ENCODE results near the gene PPP1R3D.

The PPP1R3D gene

DNA sequence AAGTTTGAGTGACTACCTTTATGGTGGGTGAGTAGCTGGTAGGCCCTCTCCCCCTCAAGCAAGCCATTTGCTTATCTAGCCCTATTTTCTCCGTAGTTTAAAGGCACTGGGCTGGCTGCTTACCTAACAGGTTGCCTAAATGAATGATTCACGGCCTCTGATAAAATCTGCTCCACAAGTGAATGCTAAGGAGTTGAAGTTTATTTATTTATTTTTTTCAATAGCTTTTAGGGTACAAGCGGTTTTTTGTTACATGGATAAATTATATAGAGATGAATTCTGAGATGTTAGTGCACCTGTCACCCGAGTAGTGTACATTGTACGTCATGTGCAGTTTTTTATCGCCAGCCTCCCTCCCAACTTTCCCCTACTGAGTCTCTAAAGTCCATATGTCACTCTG, 9.8 kb upstream of the PPP1R3D start:
- H3K27me3 ChIP-seq (replicated peaks; ENCODE audit: control insufficient read depth, insufficient read depth, low read length, poor library complexity, severe bottlenecking), result no peaks in the 10 kb centered on the region
- no peak overlapping the region for H3K4me3 ChIP-seq (ENCODE audit: insufficient read depth, low read depth, low read length, poor library complexity, severe bottlenecking)
- peaks cover 3% of the 10 kb centered on the region for H3K4me1 ChIP-seq (ENCODE audit: control insufficient read depth, insufficient read depth, low read length, poor library complexity, severe bottlenecking)
- no peaks in the 10 kb centered on the region for H3K9me3 ChIP-seq (ENCODE audit: control insufficient read depth, low read length)
- H3K27ac ChIP-seq (ENCODE audit: insufficient read depth, low read length, poor library complexity, severe bottlenecking), result peak overlapping the region; percentile 44
- H3K36me3 ChIP-seq (ENCODE audit: control insufficient read depth, insufficient read depth, low read length), result peaks cover 9% of the 10 kb centered on the region
- DNase-seq, result no peak

DNA sequence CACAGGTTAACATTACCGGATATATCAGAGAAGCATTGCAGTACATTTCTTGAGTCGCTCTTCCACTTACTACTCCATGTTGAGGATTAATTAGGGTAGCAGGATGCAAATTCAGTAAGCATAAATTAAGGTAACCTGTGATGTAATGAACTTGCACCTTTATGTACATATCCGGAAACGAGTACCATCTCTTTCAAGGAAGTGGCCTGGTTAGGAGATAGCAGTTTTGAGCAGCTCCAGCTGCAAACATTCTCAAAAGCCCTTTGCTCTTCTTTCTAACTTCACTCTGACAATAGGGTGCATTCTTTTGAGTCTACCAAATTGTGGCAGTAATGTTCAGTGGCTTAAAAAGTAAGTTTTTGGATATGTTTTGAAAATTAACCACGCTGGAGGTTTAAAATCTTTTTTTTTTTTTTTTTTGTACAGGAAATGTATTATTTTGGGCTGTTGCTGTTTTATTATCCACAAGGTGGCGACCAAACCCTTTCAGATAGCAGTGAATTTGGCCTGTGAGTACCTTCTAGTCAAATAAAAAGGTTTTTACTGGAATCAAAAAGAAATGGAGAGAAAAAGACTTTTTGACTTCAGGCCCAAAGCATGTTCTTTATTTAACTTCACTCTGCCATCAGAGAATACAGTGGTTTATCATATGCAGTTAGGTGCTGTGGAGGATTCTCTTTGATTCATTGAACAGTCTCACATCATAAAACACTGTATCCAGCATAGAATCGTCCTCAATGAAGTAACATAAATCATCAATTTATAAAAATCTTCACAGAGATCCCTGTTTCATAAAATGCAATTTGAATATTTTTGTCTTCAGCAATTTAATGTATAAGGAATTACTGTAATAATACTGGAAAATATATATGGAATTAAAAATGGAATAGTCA, 9.0 kb upstream of the PPP1R3D start:
- H3K9me3 ChIP-seq (ENCODE audit: control insufficient read depth, low read length), result no peaks in the 10 kb centered on the region
- peak overlapping the region; percentile 44 for H3K27ac ChIP-seq (ENCODE audit: insufficient read depth, low read length, poor library complexity, severe bottlenecking)
- no peak for DNase-seq
- no peaks in the 10 kb centered on the region for H3K27me3 ChIP-seq (replicated peaks; ENCODE audit: control insufficient read depth, insufficient read depth, low read length, poor library complexity, severe bottlenecking)
- peaks cover 3% of the 10 kb centered on the region for H3K4me1 ChIP-seq (ENCODE audit: control insufficient read depth, insufficient read depth, low read length, poor library complexity, severe bottlenecking)
- peaks cover 17% of the 10 kb centered on the region for H3K36me3 ChIP-seq (ENCODE audit: control insufficient read depth, insufficient read depth, low read length)
- no peak overlapping the region for H3K4me3 ChIP-seq (ENCODE audit: insufficient read depth, low read depth, low read length, poor library complexity, severe bottlenecking)

DNA sequence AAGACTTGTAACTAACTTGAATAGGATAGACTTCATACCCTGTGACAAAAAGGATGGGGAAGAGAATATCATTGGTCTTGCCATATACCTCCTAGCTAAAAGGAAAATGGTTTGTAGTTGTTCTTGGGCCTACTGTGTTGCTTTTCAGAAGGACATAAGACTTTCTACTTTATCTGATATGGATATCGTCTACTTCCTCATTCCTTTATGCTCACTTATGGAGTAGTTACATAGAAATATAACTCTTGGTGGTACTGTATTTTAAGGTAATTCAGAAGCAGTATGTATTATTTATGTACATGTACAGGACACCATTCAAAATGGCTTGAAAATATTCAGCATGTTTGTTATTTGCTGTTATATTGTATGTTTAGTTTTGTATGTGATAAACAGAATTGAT, 8.1 kb upstream of the PPP1R3D start:
- peaks cover 24% of the 10 kb centered on the region for H3K36me3 ChIP-seq (ENCODE audit: control insufficient read depth, insufficient read depth, low read length)
- H3K4me1 ChIP-seq (ENCODE audit: control insufficient read depth, insufficient read depth, low read length, poor library complexity, severe bottlenecking), result peaks cover 3% of the 10 kb centered on the region
- H3K27me3 ChIP-seq (replicated peaks; ENCODE audit: control insufficient read depth, insufficient read depth, low read length, poor library complexity, severe bottlenecking), result no peaks in the 10 kb centered on the region
- peak overlapping the region; percentile 44 for H3K27ac ChIP-seq (ENCODE audit: insufficient read depth, low read length, poor library complexity, severe bottlenecking)
- no peaks in the 10 kb centered on the region for H3K9me3 ChIP-seq (ENCODE audit: control insufficient read depth, low read length)
- no peak for DNase-seq
- no peak overlapping the region for H3K4me3 ChIP-seq (ENCODE audit: insufficient read depth, low read depth, low read length, poor library complexity, severe bottlenecking)

GRCh38 chr20:59947376-59947775, 7.3 kb upstream of the PPP1R3D start:
- Histone ChIP-seq H3K4me1 (ENCODE audit: control insufficient read depth, insufficient read depth, low read length, poor library complexity, severe bottlenecking) (peaks cover 3% of the 10 kb centered on the region), H3K9me3 (ENCODE audit: control insufficient read depth, low read length) (no peaks in the 10 kb centered on the region), H3K27ac (ENCODE audit: insufficient read depth, low read length, poor library complexity, severe bottlenecking) (no peak overlapping the region), H3K27me3 (replicated peaks; ENCODE audit: control insufficient read depth, insufficient read depth, low read length, poor library complexity, severe bottlenecking) (no peaks in the 10 kb centered on the region), H3K4me3 (ENCODE audit: insufficient read depth, low read depth, low read length, poor library complexity, severe bottlenecking) (no peak overlapping the region), H3K36me3 (ENCODE audit: control insufficient read depth, insufficient read depth, low read length) (peaks cover 31% of the 10 kb centered on the region)
- DNase-seq, result no peak

DNA sequence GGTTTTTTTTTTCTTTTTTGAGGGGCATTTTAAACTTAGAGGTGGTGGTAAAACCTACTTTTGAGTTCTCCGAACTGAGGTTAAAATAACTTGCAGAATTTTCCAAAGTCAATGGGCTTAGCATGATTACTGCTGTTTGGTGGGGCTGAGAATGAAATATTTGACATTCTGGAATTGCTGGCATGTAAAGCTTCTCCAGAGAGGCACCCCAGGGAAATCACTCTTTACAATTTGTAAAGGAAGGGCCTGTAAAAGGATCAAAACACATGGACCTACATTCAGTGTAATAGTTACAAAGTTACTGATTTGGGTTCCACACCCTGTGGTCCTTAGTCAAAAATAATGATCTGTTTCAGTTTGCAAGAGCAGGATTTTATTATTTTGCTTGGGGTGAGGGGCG, 5.6 kb upstream of the PPP1R3D start:
- no peak for DNase-seq
- H3K9me3 ChIP-seq (ENCODE audit: control insufficient read depth, low read length), result no peaks in the 10 kb centered on the region
- H3K36me3 ChIP-seq (ENCODE audit: control insufficient read depth, insufficient read depth, low read length), result peaks cover 32% of the 10 kb centered on the region
- peaks cover 3% of the 10 kb centered on the region for H3K4me1 ChIP-seq (ENCODE audit: control insufficient read depth, insufficient read depth, low read length, poor library complexity, severe bottlenecking)
- no peak overlapping the region for H3K27ac ChIP-seq (ENCODE audit: insufficient read depth, low read length, poor library complexity, severe bottlenecking)
- no peaks in the 10 kb centered on the region for H3K27me3 ChIP-seq (replicated peaks; ENCODE audit: control insufficient read depth, insufficient read depth, low read length, poor library complexity, severe bottlenecking)
- H3K4me3 ChIP-seq (ENCODE audit: insufficient read depth, low read depth, low read length, poor library complexity, severe bottlenecking), result no peak overlapping the region

- Histone ChIP-seq H3K4me1 (ENCODE audit: control insufficient read depth, insufficient read depth, low read length, poor library complexity, severe bottlenecking) (peaks cover 3% of the 10 kb centered on the region), H3K4me3 (ENCODE audit: insufficient read depth, low read depth, low read length, poor library complexity, severe bottlenecking) (no peak overlapping the region), H3K27me3 (replicated peaks; ENCODE audit: control insufficient read depth, insufficient read depth, low read length, poor library complexity, severe bottlenecking) (no peaks in the 10 kb centered on the region), H3K36me3 (ENCODE audit: control insufficient read depth, insufficient read depth, low read length) (peaks cover 32% of the 10 kb centered on the region), H3K9me3 (ENCODE audit: control insufficient read depth, low read length) (no peaks in the 10 kb centered on the region), H3K27ac (ENCODE audit: insufficient read depth, low read length, poor library complexity, severe bottlenecking) (no peak overlapping the region)
- DNase-seq, result no peak
Measured at GRCh38 chr20:59945175-59945574, 5.1 kb upstream of the PPP1R3D start.

GRCh38 chr20:59944726-59945125, 4.6 kb upstream of the PPP1R3D start:
- Histone ChIP-seq H3K9me3 (ENCODE audit: control insufficient read depth, low read length) (no peaks in the 10 kb centered on the region), H3K27me3 (replicated peaks; ENCODE audit: control insufficient read depth, insufficient read depth, low read length, poor library complexity, severe bottlenecking) (no peaks in the 10 kb centered on the region), H3K4me3 (ENCODE audit: insufficient read depth, low read depth, low read length, poor library complexity, severe bottlenecking) (no peak overlapping the region), H3K4me1 (ENCODE audit: control insufficient read depth, insufficient read depth, low read length, poor library complexity, severe bottlenecking) (peaks cover 3% of the 10 kb centered on the region), H3K27ac (ENCODE audit: insufficient read depth, low read length, poor library complexity, severe bottlenecking) (no peak overlapping the region), H3K36me3 (ENCODE audit: control insufficient read depth, insufficient read depth, low read length) (peaks cover 32% of the 10 kb centered on the region)
- DNase-seq, result no peak

- no peak for DNase-seq
- no peaks in the 10 kb centered on the region for H3K9me3 ChIP-seq (ENCODE audit: control insufficient read depth, low read length)
- H3K27ac ChIP-seq (ENCODE audit: insufficient read depth, low read length, poor library complexity, severe bottlenecking), result no peak overlapping the region
- no peaks in the 10 kb centered on the region for H3K27me3 ChIP-seq (replicated peaks; ENCODE audit: control insufficient read depth, insufficient read depth, low read length, poor library complexity, severe bottlenecking)
- peaks cover 32% of the 10 kb centered on the region for H3K36me3 ChIP-seq (ENCODE audit: control insufficient read depth, insufficient read depth, low read length)
- no peak overlapping the region for H3K4me3 ChIP-seq (ENCODE audit: insufficient read depth, low read depth, low read length, poor library complexity, severe bottlenecking)
- H3K4me1 ChIP-seq (ENCODE audit: control insufficient read depth, insufficient read depth, low read length, poor library complexity, severe bottlenecking), result peaks cover 5% of the 10 kb centered on the region
Measured at GRCh38 chr20:59942245-59942644, 2.1 kb upstream of the PPP1R3D start.

GRCh38 chr20:59940956-59941294, 820 bp upstream of the PPP1R3D start:
- peaks cover 5% of the 10 kb centered on the region for H3K4me1 ChIP-seq (ENCODE audit: control insufficient read depth, insufficient read depth, low read length, poor library complexity, severe bottlenecking)
- no peak for DNase-seq
- H3K4me3 ChIP-seq (ENCODE audit: insufficient read depth, low read depth, low read length, poor library complexity, severe bottlenecking), result peak overlapping the region; percentile 85
- H3K36me3 ChIP-seq (ENCODE audit: control insufficient read depth, insufficient read depth, low read length), result peaks cover 32% of the 10 kb centered on the region
- H3K9me3 ChIP-seq (ENCODE audit: control insufficient read depth, low read length), result no peaks in the 10 kb centered on the region
- no peaks in the 10 kb centered on the region for H3K27me3 ChIP-seq (replicated peaks; ENCODE audit: control insufficient read depth, insufficient read depth, low read length, poor library complexity, severe bottlenecking)
- peak overlapping the region; percentile 83 for H3K27ac ChIP-seq (ENCODE audit: insufficient read depth, low read length, poor library complexity, severe bottlenecking)

DNA sequence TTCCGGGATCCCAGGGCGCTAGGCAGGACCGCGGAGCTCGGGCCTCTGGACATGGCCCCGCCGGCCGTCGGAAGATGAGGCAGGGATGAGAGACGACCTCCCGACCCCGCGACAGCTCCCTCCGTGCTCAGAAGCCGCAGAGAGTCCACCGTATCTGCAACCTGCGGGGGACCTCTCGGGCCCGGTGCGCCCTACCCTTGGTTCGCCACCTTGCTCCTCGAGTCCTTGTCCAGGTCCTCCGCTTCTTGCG, 301 bp downstream of the PPP1R3D start:
- Histone ChIP-seq H3K27ac (ENCODE audit: insufficient read depth, low read length, poor library complexity, severe bottlenecking) (peak overlapping the region; percentile 83), H3K4me1 (ENCODE audit: control insufficient read depth, insufficient read depth, low read length, poor library complexity, severe bottlenecking) (peaks cover 5% of the 10 kb centered on the region), H3K9me3 (ENCODE audit: control insufficient read depth, low read length) (no peaks in the 10 kb centered on the region), H3K4me3 (ENCODE audit: insufficient read depth, low read depth, low read length, poor library complexity, severe bottlenecking) (peak overlapping the region; percentile 85), H3K27me3 (replicated peaks; ENCODE audit: control insufficient read depth, insufficient read depth, low read length, poor library complexity, severe bottlenecking) (no peaks in the 10 kb centered on the region), H3K36me3 (ENCODE audit: control insufficient read depth, insufficient read depth, low read length) (peaks cover 23% of the 10 kb centered on the region)
- DNase-seq, result no peak
